HG03520 (cell line): ENCODE results near the gene RGR.
A peak's percentile ranks its signal among the peaks of the same experiment; 100 is the strongest.
"Not testable (repeated sequence)": the region's sequence is repeated elsewhere in the genome, so short reads cannot be mapped to it uniquely, and the experiment has no call there.

Source experiments
- ATAC-seq: cut with Tn5 transposase; IDR thresholded peaks from one replicate; pipeline ENCODE4 v1.9.1; 2021; ENCODE audit warnings: mild to moderate bottlenecking, moderate library complexity; ENCODE audit not compliant: unreplicated experiment

Gene RGR

DNA sequence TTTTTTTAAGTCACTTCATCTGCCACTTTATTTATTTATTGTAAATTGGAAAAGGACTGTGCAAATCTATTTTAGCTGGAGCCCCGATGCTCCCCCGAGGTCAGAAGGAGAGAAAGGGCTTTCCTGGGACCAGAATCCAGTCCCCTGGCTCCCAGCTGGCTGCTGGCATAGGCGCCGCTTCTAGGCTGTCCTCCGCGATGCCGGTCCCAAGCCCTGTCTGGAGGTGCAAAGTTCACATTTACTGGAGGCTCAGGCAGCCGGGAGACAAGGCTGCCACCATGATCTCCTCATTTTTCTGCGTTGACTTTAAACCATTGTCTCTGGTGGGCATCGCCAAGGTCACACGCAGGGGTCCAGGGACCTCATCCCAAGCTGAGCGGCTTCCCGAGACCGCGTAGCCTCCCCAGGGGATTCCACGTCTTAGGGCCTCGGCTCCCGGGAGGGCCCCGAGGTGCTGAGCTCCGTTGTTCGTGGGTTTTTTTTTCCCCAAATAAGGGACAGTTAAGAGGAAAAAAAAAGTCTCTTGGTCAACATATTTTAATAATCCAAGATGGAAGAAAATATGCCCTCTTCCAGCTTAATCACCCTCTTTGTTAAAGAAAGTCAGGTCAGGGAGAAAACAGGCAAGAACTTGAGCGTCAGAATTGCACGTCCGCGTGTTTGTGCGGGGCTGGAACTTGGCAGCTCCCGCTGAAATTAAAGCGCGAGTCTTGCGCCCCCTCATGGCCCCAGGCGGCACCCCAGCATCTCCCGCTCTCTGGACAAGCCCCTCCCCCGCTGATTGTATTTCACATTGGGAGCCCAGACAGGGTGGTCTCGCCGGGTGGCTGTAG is 11.9 kb downstream of the RGR start:
- peak; percentile 85 for ATAC-seq

DNA sequence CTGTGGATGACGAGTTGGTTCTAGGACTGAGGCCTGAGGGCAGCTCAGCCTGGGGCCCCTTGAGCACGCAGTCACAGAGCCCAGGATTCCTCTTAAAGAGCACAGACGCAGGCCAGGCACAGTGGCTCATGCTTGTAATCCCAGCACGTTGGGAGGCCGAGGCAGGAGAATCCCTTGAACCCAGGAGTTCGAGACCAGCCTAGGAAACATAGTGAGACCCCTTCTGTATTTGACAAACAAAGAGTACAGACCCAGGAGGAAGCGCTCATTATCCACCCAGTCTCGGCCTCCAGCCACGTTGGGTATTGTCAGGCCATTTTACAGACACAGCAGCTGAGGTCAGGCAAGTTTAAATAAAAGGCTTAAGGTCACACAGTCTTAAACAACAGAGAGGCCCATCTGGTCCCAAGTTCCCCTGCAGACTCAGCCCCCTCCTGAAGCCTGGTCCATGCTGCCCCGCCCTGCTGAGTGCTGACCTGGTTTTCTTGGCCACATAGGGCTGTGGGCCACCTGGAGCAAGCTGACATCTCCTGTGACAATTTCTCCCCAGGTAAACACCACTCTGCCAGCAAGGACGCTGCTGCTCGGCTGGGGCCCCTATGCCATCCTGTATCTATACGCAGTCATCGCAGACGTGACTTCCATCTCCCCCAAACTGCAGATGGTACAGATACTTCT is 12.6 kb downstream of the RGR start:
- ATAC-seq: no peak

DNA sequence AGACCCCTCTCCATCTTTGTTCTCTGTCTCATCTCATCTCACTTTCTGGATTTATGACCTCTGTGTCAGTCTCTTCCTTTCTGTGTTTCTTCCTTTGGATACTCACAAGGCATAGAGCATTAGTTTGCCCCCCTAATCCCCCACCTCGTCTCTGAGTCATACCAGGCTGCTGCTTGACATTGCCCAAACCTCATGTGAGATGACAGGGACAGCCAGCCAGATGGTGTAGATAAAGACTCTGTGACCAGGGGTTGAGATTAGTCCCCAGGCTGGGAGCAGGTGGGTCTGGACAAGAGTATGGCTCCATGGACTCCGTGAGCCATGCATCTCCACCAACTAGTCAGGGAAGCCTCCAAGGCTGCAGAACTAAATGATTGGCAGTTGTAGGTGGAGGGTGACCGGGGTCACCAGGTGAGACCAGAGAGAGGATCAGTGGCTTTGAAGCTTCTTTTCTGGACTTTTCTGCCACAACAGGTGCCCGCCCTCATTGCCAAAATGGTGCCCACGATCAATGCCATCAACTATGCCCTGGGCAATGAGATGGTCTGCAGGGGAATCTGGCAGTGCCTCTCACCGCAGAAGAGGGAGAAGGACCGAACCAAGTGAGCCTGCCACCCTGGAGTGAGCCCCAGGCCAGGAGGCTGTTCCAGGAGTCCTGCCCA is 13.3 kb downstream of the RGR start:
- no peak for ATAC-seq

DNA sequence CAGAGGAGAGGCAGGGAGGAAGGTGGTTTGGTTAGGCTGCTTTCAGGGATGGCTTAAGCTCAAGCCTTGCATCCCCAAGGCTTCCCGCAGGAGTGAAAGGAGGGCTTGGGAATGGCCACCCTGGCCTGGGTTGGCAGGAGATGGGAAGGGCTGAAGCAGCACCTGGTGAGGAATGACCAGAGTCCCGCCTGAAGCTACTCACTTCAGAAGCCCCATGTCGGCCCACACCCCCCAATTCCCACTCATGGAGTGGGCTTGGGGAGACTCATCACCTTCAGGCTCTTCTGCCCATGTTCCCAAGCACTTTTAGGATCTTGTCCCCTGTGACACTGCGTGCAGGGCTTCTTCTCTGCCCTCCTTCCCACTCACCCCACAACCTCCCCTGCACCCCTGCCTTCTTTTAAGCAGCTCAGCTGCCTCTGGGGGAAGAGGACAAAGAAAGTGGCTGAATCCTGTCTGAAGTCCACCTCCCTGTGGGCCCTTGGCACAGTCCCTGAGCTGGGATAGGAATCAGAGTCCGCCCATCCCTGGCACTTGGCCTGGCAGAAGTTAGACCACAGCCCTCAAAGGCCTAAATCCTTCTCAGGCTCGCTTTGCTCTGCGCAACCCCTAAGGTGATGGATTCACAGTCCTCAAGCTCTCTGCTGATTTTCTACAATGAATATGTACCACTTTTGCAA is 16.5 kb downstream of the RGR start:
- ATAC-seq: no peak

DNA sequence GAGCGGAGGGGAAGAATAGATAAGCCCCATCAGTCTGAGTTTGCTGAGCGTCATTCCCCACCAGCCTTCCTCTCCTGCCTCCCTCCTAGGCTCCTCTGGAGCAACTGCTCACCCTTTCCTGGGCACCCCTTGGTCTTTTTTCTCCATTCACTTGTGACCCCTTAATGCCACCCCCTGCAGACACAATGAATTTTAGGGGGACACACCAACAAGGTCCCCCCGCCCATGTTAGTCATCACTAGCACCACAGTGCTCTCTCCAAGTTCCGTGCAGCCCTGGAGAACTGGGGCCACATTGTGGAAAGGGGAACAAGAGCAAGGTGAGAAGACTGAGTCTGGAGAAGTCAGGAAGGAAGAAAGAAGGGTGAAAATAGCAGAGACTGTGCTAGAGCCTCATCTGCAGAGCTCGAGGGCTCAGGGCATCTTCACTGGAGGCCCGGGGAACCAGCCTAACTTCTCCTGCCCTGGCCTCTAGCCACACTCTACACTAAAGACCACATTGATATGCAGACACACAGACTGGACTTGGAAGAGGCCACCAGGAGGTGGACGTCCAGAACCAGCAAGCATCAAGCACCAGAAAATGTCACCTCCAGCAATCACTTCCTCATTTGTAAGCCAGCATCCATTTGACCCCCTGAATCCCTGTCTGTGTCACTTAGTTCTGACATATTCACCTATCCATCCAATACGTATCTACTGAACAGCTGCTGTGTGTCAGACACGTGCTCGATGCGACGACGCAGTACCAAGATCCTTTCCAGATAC is 17.5 kb downstream of the RGR start:
- ATAC-seq: no peak

DNA sequence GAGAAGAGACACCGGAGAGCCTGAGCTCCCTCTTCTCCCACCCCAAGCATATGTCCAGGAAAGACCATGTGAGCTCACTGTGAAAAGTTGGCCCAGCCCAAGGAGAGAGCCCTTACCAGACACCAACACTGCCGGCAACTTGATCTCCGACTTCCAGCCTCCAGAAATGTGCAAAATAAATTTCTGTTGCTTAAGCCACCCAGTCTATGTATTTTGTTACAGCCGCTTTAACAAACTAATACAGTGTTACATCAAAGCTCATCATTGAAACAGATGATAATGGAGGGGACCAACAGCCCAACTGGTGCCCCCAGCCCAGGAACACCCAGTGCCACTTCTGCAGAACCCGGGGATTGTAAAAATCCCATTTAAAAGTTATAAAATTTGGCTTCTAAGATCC is 18.9 kb downstream of the RGR start:
- no peak for ATAC-seq

DNA sequence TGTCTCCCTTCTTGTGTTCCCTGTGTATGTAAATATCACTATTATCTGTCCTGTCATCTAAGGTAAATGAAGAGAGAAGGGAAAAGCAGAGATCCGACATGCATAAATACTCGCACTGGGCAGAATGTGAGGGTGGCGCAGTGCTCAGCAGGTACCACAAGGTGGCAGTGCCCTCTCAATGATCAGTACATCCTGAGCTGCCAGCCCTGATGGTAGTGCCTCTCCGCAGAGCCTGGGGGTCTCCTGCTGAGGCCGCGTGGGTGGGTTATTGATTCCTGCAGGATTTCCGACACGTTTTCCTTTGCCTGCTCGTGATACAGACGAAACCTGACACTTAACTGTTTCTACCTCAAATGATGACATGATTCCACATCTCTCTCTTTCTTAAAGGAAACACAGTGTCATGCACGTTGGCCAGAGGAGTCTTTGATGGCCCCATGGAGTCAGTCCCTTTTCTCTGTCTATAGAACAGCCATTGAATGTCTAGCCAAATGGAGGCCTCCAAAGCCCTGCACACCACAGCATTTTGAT is 19.8 kb downstream of the RGR start:
- peak; percentile 92 for ATAC-seq

DNA sequence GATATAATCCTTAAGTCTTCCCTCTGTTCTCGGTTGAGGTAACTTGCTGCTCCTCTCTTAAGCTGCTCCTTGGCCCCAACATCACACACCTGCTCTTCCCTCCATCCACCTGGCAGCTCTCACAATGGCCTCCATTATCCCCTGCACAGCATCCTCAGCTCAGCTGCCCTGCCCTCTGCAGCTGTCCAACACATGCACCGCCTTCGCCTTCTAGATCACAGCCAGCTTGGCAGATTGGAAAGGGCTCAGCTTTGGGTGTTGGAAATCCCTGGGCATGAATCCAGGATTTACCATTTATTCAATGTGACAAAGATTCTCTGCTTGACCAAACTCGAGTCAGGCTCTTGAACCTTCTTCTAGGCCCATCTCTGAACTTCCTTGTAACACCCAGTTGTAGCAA is 20.6 kb downstream of the RGR start:
- no peak for ATAC-seq

DNA sequence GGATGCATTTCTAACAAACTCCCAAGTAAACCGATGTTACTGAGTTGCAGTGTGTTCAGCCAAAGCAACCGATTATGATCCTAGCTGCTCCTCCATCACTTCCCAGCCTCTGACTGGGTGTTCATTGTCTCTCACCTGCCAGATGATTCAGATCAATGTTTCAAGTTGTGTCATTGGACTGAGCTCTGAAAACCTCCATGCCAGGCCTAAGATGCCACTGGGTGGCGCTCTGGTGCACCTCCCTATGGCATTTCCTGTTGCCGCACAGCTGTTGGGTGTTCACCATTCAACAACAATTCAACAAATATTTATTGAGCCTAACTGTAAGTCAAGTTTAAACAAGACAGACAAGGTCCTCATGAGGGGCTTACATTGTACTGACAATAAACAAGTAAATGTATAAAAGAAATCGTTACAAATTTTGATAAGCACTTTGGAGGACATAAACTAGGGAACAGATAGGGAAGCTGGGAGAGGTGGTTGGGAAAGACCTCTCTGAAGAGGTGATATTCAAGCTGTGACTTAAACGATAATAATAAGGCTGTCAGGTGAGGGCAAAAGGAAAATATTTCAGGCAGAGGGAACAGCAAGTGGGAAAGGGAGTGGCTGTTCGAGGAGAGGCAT is 22.8 kb downstream of the RGR start:
- ATAC-seq: peak; percentile 70

DNA sequence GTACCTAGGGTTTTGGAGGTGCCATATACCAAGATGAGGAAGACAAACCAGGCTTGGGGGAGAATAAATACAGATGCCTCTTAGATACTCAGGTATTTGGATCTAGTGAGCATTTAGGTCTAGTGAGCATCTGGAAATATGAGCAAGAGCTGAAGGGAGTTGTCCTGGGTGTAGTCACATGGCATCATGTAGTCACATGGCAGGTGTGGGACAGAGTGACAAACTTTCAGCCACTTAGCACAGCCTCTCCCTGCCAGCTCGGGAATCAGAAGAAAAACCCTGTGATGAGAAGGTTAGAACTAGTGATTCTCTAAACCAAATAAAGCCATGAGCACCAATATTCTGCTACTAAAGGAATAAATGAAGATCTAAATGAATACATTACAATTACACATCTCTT is 24.3 kb downstream of the RGR start:
- ATAC-seq: no peak

DNA sequence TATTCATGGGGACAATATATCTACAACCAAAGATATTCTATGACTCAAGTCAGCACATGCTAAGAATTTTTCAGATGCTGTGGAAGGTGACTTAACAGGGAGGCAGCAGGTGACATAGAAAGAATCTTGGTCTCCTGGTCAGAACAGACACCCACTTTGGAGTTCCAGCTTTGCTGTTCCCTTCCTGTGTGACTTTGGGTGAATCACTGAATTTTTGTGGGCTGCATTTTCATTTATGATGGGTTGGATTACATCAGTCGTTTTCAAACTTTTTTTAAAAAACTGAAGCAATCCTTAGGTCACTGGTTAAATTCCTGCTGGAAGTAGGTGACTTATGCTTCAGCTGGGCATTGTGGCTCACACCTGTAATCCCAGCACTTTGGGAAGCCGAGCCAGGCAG is 24.9 kb downstream of the RGR start:
- ATAC-seq: no peak

DNA sequence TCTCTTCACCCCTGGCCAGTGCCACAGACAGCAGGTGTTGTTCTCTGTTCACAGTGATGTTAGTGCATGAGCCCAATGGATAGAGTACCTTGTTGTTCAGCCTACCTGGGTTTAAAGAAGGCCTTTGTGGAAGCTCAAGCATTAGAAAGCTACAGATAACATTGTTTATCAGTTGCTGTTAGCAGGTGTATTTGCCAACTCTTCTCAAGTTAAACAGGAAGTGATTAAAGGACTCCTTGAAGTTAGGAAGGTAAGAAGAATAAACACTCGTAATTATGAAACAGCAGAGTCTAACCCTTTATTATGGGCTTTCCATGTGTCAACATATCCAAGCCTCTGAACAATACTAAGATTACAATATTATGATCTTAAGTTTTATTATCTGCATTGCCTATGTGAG is 25.9 kb downstream of the RGR start:
- no peak for ATAC-seq

DNA sequence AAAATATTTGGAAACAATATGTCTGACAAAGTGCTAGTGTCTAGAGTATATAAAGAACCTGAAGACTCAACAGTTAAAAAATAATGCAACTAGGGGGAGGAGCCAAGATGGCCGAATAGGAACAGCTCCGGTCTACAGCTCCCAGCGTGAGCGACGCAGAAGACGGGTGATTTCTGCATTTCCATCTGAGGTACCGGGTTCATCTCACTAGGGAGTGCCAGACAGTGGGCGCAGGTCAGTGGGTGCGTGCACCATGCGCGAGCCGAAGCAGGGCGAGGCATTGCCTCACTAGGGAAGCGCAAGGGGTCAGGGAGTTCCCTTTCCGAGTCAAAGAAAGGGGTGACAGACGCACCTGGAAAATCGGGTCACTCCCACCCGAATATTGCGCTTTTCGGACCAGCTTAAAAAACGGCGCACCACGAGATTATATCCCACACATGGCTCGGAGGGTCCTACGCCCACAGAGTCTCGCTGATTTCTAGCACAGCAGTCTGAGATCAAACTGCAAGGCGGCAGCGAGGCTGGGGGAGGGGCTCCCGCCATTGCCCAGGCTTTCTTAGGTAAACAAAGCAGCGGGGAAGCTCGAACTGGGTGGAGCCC is 35.1 kb downstream of the RGR start:
- ATAC-seq: not testable (repeated sequence)

DNA sequence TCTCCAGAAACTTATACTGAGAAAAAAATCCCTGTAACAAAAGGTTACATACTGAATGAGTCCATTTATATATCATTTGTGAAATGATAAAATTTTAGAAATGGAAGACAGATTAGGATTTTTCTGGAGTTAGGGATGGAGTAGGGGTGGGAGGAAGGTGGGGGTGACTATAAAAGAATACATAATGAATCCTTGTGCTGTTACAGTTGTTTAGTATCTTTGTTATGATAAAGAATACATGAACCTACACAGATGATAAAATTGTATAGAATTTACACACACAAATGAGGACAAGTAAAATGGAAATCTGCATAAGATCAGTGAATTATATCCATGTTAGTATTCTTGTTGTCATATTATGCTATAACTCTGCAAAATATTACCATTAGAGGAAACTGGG is 41.8 kb downstream of the RGR start:
- no peak for ATAC-seq

DNA sequence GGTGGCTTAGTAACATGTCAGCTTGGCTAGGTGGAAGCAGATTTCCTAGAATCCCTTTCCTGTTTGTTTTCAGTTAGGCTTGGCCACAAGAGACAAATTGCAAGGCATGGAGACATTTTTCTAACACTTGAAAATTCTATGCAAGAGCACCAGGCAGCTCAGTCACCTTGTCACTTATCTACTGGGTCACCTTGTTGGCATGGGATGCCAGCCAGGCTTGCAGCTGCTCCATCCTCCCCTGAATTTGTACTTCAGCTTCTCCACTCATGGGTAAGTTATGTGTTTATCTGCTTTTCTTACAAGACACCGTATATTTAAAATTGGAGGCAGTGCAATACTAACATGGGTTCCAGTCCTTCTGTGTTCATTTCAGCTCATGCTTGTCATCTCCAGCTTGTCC is 43.3 kb downstream of the RGR start:
- no peak for ATAC-seq

DNA sequence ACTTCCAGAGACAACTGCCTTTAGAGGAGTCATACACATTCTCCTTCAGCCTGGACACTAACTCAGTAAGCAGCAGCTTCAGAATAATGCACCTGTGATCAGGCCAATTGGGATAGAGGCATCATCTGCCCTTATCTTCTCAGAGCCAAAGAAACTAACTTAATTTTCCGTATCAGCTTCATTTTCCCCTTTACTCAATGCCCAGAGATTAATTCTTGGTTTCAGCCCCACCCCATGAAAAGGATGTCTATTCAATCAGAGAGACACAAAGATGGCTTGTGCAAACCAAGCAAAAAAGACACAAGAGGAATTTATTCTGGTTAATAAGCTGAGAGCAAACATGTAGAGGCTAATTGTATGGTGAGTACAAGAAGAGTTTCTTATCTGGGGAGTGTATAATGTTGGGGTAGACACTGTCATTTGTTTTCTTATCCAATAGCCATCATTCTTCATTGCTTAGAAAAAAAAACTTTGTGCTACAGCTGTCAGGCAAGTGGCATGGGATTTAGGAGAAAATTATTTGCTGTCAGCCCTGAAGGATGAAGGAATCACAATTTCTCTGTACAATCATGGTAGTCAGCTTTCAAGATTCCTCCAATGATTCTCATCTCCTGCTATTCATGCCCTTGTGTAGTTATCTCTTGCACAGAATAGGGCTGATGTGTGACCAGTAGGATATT is 44.8 kb downstream of the RGR start:
- ATAC-seq: no peak

DNA sequence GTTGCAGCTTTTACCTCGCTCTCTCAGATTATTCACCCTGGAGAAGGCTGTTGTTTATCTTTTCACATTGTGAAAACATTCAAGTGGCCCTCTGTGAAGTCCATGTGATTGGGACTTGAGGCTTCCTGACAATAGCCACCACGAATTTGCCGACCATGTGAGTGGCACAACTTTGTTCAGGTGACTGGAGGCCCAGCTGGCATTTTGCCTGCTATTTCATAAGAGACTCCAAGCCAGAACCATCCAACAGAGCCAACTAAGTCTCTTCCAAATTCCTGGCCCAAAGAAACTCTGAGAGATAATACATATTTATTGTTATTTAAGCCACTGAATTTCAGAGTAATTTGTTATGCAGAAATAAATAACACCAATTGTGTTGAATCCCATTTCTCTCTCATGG is 45.4 kb downstream of the RGR start:
- no peak for ATAC-seq

DNA sequence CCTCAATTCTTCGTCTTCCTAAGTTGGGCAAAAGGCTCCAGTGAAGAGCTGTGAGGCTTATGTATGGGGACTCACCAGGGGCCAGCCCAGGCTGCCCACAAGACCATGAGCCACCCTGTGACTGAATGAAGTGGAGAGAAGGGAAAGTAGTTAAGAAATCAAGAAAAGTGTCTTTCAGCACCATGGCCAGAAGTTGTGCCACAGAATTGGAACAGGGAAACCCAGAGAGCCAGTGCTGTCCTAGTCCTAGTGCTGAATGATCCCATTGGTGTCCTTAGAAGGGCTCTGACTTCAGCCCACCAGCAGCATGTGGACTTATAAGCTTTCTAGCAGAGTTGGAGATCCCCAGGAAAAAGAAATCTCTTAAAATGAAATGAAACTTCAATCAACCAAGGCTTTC is 46.5 kb downstream of the RGR start:
- ATAC-seq: no peak

DNA sequence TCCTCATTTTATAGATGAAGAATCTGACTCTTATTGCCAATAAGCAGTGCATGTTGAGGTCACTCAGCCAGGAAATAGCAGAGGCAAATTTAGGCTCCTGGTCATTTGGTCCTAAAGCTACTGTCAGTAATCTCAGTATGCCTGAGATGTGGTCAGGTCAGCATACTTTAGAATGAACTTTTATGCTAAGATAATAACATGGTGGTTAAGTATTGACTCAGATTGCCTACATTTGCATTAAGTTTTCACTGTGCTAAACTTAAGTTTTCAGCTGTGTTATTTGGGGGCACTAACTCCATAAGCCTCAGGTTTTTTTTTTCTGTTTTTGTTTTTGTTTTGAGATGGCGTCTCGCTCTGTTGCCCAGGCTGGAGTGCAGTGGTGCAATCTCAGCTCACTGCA is 47.6 kb downstream of the RGR start:
- peak; percentile 57 for ATAC-seq
